Measurements from ENCODE around the gene PPM1F.
A peak's percentile ranks its signal among the peaks of the same experiment; 100 is the strongest.
"Not testable (repeated sequence)": the region's sequence is repeated elsewhere in the genome, so short reads cannot be mapped to it uniquely, and the experiment has no call there.

PPM1F gene

DNA sequence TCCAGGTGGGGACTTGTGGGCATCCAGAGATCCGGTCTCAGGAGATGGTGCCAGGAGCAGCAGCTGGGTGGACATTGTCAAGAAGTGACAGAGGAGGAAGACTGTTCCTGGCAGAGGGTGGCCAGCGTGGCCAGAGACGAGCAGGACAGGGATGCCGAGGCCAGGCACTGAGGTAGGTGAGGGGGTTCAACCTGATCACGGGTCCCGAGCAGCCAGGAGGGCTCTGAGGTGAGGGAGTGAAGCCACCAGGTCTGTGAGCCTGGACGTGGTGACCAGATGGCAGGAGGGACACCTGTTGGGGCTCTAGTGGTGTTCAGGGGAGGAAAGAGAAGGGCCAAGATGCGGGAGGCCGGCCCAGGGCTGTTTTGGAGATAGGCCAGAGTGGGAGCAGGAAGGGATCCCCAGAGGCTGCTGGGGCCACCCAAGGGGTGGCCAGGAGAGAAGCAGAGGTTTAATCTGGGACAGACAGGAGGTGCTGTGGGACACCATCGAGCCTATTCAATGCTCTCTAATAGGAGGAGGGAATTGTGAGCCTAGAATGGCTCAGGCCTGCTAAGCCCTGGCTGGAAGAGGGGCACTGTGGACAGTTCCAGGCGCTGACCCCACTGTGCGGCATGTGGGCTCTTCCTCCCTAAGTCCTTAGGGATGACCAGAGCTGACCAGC, 6.3 kb downstream of the PPM1F start:
- no peak for DNase-seq
- no peak for TF ChIP-seq GATA1 (IDR thresholded peaks at IDR 0.05; ENCODE audit: low read depth, low read length)
- TF ChIP-seq POLR2A (IDR thresholded peaks at IDR 0.05; ENCODE audit: low read length): no peak

DNA sequence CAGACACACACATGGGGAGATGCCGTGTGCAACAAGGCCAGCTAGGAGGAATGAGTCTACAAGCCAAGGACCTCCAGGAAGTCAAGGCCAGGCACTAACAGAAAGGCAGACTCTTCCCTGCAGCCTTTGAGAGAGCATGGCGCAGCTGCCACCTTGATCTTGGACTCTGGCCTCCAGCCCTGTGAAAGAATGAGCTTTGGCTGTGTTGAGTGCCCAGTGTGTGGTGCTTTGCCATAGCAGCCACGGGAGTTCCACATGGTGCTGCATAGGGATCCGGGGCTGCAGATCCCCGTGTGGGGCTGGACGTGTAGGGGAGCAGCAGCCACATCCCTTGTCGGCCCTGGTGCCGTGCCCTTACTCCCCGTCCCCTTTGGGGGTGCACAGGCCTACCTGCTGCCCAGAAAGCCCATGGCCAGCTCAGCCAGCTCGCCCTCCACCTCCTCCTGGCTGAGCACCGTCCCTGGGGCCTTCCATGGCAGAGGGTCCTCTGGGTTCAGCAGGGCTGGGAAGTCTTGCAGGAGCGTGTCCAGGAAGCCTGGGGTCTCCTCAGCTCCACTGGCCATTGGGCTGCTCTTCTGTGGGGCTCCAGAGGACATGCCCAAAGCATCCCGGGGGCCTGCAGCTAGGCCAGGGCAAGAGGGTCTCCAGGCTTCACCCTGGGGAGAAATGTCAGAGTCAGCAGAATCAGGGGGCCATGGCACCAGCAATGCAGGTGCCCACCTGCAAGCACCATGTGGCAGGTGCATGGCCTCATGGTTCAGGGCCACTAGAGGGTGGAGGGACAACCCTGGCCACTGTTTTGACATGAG, 7.0 kb downstream of the PPM1F start:
- TF ChIP-seq POLR2A (IDR thresholded peaks at IDR 0.05; ENCODE audit: low read length) (no peak), GATA1 (IDR thresholded peaks at IDR 0.05; ENCODE audit: low read depth, low read length) (no peak)
- DNase-seq: no peak

DNA sequence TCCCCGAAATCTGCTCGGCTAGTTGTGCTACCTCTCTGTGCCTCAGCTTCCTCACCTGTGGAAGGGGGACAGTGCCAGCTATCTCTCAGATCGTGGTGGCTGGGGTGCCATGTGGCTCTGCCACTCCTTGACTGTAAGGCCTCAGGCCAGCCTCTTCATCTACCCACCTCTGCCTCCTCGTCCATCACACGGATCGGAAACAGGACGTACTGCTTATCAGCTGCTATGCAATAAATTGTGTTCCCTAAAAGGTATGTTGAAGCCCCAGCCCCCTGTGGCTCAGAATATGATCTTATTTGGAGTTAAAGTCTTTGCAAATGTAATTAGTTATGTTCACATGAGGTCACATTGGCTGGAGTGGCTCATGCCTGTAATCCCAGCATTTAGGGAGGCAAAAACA, 7.8 kb downstream of the PPM1F start:
- no peak for DNase-seq
- TF ChIP-seq GATA1 (IDR thresholded peaks at IDR 0.05; ENCODE audit: low read depth, low read length) (no peak), POLR2A (IDR thresholded peaks at IDR 0.05; ENCODE audit: low read length) (no peak)

DNA sequence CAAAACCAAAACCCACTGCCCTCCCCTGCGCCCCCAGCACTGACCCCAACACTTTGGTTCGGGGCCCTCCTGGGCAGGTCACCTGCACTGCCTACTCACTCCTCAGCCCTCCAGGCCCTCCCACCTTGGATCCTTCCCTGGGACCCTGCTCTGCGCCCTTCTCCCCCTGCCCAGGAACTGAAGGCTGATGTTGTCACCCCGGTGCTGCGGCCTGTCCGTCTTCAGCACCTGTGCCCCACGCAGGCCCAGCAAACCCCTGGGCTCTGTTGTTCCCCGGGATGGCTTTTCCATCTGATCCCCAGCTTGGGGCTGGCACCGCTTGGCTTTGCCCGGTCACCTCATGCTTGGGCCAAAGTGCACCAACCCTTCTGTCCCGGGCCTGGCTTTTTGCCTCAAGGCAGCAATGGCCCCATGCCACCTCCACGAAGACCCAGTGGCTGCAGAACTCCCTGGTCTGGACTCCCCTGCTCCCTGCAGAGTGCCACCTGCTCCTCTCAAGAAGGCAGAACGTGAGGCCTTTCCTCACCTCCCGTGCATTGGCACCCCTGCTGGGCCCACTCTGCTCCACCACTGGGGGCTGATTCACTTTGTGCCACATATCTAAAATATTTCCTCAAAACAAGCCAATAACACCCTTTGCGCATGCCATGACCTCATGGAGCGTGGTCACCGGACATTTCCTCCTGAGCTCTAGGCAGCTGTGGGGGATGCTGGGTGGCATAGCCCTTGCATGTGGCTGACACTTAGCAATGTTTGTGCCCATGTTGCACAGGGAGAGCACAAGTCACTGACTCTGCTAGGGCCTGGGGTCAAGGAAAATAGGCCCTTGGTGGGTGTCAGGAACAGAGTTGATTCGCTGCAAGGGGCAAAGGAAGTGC, 8.8 kb downstream of the PPM1F start:
- no peak for DNase-seq

GRCh38 chr22:21942407-21943343, 10.0 kb downstream of the PPM1F start:
- peak in 1 of 2 experiments; percentile 25 for DNase-seq

More for the DNA sequence above, 8.8 kb downstream of the PPM1F start:
- no peak for TF ChIP-seq GATA1 (IDR thresholded peaks at IDR 0.05; ENCODE audit: low read depth, low read length)
- TF ChIP-seq POLR2A (IDR thresholded peaks at IDR 0.05; ENCODE audit: low read length): no peak

GRCh38 chr22:21941921-21942320, 10.7 kb downstream of the PPM1F start:
- TF ChIP-seq GATA1 (IDR thresholded peaks at IDR 0.05; ENCODE audit: low read depth, low read length) (no peak), POLR2A (IDR thresholded peaks at IDR 0.05; ENCODE audit: low read length) (no peak)

More at GRCh38 chr22:21942407-21943343, 10.0 kb downstream of the PPM1F start:
- TF ChIP-seq POLR2A (IDR thresholded peaks at IDR 0.05; ENCODE audit: low read length): no peak
- no peak for TF ChIP-seq GATA1 (IDR thresholded peaks at IDR 0.05; ENCODE audit: low read depth, low read length)

GRCh38 chr22:21940521-21940920, 12.1 kb downstream of the PPM1F start:
- no peak for DNase-seq
- no peak for TF ChIP-seq GATA1 (IDR thresholded peaks at IDR 0.05; ENCODE audit: low read depth, low read length)
- TF ChIP-seq POLR2A (IDR thresholded peaks at IDR 0.05; ENCODE audit: low read length): no peak

More at GRCh38 chr22:21941921-21942320, 10.7 kb downstream of the PPM1F start:
- DNase-seq: no peak

DNA sequence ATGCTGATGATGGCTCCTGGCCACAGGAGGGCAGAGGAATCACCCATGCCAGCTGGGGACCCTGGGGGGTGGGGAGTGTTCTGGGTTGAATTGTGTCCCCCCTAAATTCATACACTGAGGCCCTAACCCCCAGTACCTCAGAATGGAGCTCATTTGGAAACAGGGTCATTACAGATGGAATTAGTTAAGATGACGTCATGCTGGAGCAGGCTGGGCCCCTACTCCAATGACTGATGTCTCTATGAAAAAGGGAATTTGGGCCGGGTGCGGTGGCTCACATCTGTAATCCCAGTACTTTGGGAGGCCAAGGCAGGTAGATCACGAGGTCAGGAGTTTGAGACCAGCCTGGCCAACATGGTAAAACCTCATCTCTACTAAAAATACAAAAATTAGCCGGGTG, 12.7 kb downstream of the PPM1F start:
- not testable (repeated sequence) for DNase-seq

GRCh38 chr22:21939461-21939913, 13.2 kb downstream of the PPM1F start:
- TF ChIP-seq GATA1 (IDR thresholded peaks at IDR 0.05; ENCODE audit: low read depth, low read length): no peak
- no peak for TF ChIP-seq POLR2A (IDR thresholded peaks at IDR 0.05; ENCODE audit: low read length)
- DNase-seq: no peak

DNA sequence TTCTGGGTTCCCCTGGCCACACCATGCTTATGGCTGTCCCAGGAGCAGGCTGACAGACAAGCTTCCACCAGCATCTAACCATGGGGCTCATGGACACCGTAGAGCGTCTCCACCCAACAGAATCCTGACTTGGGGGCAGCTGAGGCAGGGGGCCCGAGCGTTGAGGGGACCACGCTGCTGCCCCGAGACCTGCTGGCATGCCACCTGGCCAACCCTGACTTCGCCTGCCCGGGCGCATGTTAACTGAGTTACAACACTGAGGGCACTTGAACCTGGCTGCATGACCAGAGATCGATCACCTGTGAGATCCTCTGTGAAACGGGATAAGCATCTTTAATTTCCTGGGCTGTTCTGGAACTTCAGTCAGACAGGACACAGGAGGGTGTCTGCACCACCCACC, 13.7 kb downstream of the PPM1F start:
- no peak for DNase-seq
- TF ChIP-seq GATA1 (IDR thresholded peaks at IDR 0.05; ENCODE audit: low read depth, low read length): no peak
- no peak for TF ChIP-seq POLR2A (IDR thresholded peaks at IDR 0.05; ENCODE audit: low read length)

- peak; percentile 88 to 91 for DNase-seq
- no peak for TF ChIP-seq GATA1 (IDR thresholded peaks at IDR 0.05; ENCODE audit: low read depth, low read length)
- no peak for TF ChIP-seq POLR2A (IDR thresholded peaks at IDR 0.05; ENCODE audit: low read length)
Measured at GRCh38 chr22:21938071-21938822, 14.4 kb downstream of the PPM1F start.

GRCh38 chr22:21937821-21938070, 14.9 kb downstream of the PPM1F start:
- no peak for DNase-seq
- TF ChIP-seq GATA1 (IDR thresholded peaks at IDR 0.05; ENCODE audit: low read depth, low read length): no peak
- TF ChIP-seq POLR2A (IDR thresholded peaks at IDR 0.05; ENCODE audit: low read length): no peak
